Epithelial cell of prostate (primary cell): Measurements from ENCODE around the gene CDH13.
A peak's percentile ranks its signal among the peaks of the same experiment; 100 is the strongest.

ENCODE experiments used
- DNase-seq: peaks from one replicate; pipeline ENCODE4 v3.0.0-alpha.2; 2011; ENCODE audit warnings: low read depth, low spot score
- H3K27ac ChIP-seq: fragments of 450-650 bp; 2 replicates; pipeline ENCODE4 v1.5.1; 2017; ENCODE audit warnings: mild to moderate bottlenecking

Gene CDH13

GRCh38 chr16:83066011-83066410 lies 439.2 kb downstream of the CDH13 start:
- H3K27ac ChIP-seq, result no peak overlapping the region
- DNase-seq, result no peak

- H3K27ac ChIP-seq, result no peak overlapping the region
- DNase-seq, result no peak
Observed at GRCh38 chr16:83066881-83067280, 440.1 kb downstream of the CDH13 start.

DNA sequence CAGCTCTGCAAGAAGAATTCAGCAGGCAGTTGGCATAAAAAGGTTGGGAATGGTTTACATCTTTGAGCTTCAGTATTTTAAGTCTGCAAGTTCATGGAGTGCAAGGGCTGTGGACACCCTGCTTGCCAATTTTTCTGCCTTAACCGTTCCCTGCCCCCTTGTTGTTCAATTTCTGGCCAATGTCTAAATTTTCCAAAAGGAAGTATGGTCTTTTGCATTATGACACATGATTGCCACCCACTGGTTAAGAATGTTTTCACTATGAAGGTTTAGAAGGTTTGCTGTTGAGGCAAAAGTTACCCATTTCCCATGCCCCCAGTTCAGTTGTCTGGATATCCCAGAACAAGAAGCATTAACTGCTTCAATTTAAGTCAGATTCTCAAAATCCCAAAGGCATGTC lies 441.9 kb downstream of the CDH13 start:
- no peak for DNase-seq
- no peak overlapping the region for H3K27ac ChIP-seq

DNA sequence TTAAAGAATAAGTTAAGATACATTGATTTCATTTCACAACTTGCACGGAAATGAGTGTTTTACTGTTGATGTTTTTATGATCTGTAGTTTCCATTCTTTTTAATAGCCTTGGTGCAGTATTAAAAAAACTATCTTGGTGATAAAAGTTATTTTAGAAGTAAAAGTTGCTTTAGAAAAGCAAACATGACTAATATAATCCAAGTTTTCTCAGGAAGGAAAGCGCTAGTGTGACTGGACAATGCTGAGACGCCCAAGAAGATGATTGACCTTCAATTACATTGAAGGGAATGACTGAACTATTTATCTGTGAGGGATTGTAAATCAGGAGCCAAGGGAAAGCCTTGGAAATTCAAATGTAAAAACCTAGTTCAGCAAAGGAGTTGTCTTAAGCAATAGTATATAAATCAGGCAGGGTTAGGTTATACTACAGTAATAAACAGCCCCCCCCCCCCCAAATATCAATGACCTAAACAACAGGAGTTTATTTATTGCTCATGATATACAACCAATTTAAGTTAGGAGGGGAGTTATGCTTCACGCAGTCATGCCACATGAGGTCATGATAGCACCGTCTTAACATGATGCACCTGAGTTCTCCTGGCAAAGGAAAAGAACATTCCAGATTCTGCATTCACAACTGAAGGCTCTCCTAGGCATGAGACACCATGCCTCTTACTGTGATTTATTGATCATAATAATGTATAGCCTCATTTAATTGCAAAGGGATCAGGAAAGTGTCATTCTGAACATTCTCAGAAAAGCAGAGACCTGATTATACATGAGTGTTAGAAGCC lies 443.8 kb downstream of the CDH13 start:
- no peak overlapping the region for H3K27ac ChIP-seq
- DNase-seq, result no peak

- H3K27ac ChIP-seq, result no peak overlapping the region
- DNase-seq, result no peak
Observed at GRCh38 chr16:83075956-83076355, 449.2 kb downstream of the CDH13 start.

- H3K27ac ChIP-seq, result no peak overlapping the region
- no peak for DNase-seq
Observed at GRCh38 chr16:83083361-83083760, 456.6 kb downstream of the CDH13 start.

DNA sequence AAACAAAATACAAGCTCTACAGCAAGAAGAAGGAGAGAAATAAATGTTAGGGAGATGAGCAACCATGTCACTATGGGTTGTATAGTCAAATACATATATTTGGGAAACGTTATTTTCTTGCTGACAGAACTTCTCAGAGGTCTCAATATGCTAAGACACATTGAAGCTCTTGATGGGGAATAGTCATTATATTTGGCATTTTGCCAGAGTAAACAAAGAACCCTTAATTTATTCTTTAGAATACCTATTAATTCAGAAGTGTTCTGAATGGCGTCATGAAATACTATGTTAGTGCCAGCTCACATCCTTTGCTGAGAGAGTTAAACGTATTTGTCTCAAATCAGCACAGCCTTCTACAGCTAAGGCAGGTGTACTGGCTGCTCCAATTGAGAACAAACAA lies 458.9 kb downstream of the CDH13 start:
- H3K27ac ChIP-seq, result no peak overlapping the region
- DNase-seq, result no peak

DNA sequence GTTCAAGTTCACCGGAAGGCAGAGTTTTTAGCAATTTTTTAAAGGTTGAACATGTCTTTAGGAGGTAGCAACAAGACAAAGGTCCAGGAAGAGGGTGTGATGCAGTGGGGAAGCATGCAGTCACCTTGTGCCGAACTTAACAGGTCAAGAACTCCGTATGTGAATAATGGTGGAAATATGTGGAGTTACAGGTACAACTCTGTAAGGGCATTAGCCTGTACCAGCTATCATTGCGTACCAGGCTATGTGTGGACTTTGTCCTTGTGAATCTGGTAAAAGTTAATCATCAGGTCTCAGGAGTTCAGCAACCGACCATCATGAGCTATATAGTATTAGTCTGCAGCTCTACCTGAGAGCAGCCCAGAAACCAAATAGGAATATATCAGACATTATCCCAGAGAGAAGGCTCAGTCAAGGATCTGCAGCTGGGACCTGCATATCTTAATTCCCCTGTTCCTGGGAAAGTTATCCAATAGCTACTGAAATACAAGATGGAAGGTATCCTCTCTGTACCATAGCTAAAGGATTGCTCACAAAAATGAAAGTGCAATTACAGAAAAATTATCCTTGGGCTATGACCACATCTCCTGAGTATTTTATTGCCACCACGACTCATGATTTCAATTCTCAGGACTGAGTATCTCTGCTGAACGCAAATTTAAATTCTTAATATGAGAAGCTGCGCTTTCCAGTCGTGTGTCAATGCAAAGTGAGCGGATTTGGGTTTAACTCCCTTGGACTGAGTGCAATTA lies 469.3 kb downstream of the CDH13 start:
- H3K27ac ChIP-seq, result peak overlapping the region; percentile 54
- peak; percentile 55 for DNase-seq

- no peak overlapping the region for H3K27ac ChIP-seq
- DNase-seq, result no peak
Observed at GRCh38 chr16:83098536-83098935, 471.8 kb downstream of the CDH13 start.

DNA sequence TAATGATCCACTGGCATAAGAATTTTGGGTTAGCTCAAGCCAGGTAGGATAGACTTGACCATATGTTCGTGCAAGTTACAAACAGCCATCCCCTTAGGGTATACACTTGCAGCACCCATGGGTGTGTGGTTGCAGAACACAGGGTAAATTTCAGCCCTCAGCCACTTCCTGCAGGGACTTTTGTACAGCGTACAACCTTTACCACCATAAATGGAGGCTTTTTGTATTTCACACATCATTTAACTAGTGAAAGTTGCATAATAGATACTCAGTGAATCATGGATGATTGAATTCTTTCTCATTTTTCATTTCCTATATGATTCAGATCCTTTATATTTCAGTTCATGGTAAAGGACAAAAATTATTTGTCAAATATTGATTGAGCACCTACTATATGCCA lies 473.9 kb downstream of the CDH13 start:
- H3K27ac ChIP-seq, result peak overlapping the region; percentile 56
- peak; percentile 61 for DNase-seq

DNA sequence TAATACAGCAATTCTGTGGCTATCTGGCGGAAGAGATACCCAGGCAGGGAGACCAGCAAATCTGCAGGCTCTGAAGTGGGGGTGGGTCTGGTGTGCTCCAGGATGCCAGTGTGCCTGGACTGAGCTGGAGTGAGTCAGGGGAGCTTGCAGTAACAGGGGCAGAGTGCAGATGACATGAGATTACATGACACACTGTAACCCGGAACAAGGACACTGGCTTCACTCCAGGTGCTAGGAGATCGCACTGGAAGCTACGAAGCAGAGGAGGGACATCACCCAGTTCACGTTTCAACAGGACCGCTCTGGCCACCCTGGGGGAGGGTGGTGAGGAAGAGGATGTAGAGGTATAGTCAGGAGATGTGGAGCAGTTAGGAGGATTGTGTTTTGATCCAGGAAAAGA lies 475.6 kb downstream of the CDH13 start:
- no peak for DNase-seq

DNA sequence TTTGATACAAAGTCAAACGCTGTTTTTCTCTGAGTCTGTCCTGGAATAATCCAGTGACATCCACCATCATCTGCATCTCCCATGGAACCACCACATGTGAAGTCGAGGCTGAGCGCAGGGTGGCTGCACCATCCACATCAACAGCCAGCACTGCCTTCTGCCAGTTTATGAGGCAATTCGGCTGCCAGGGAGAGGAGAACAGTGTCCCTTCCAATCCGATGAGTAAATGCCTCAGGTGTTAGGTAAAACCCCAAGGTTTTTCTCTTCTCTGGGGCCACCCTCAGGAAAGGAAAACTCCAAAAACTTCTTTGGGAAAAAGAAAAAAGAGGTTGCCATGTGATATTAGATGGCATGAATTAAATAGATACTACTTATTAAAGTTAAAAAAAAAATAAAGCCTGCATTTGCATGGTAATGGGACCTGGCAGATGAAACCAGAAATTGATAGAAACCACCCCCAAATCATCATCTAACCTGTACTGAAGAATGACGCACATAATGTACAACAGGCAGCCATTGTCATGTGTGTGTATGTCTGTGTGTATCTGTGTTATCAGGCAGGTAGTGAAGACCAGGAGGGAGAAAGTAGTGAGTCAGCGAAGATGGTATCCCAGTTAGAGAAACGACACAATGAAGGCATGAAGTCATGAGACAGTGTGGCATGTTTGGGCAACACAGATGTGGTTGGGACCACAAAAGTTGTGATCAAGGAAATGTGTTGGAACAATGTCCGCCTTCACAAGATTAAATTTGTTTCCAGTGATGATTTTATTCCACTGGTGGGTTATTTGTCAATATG lies 478.7 kb downstream of the CDH13 start:
- H3K27ac ChIP-seq, result peak overlapping the region; percentile 57
- DNase-seq, result peak; percentile 91

More for the DNA sequence above, 475.6 kb downstream of the CDH13 start:
- no peak overlapping the region for H3K27ac ChIP-seq

GRCh38 chr16:83109490-83110125 lies 482.8 kb downstream of the CDH13 start:
- no peak for DNase-seq
- H3K27ac ChIP-seq, result no peak overlapping the region

DNA sequence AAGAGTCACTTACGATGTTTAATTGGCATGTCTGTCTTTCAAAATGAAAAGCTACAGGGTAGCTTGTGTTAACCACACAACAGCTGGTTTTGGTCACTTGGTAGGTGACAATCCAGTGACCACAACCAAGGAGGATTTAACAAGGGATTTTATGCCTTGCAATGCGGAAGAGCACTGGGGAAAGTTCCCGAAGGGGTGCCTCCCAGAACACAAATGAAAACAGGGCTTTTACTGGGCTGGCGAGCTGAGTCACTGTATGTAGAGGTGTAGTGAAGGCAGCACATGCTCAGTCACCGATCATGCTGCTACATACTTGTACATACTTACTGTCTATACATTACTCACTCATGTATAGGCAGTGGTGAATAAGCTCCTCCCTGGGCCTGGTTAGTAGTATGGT lies 483.5 kb downstream of the CDH13 start:
- H3K27ac ChIP-seq, result no peak overlapping the region
- no peak for DNase-seq

DNA sequence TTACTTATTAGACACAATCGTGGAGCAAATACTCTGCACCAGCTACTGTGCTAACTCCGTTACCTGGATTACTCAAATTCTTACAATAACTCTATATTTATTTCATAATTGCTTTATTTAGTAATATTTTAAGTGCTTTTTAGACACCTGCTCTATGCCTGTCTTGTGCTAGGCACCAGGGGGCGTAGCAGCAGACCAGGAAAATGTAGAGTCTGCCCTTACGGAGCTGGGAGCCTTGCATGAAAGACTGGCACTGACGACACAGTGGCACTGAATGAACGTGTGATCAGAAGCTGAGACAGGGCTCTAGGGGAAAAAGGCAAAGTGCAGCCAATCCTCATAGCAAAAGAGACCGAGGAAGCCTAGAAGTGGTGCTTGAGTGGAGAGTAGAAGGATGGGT lies 486.5 kb downstream of the CDH13 start:
- no peak for DNase-seq
- no peak overlapping the region for H3K27ac ChIP-seq

DNA sequence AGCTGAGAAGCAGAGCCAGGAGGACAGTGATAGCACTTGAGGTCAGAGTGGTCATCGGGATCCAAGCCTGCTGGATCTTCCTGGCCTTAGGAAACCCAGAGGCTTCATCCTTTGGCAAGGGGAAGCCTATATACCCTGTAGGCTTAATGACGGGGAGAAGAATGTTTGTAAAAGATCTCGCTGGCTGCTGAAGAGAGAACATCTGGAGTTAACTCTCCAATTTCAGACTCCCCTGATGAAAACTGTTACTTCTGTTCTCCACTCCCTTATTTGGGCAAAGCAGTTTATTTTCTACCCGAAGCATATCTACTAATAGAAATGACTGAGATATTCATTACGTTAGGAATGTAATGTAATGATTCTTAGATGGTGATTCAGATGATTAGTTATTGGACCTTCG lies 487.0 kb downstream of the CDH13 start:
- no peak overlapping the region for H3K27ac ChIP-seq
- DNase-seq, result no peak

GRCh38 chr16:83115491-83116232 lies 488.9 kb downstream of the CDH13 start:
- DNase-seq, result no peak
- no peak overlapping the region for H3K27ac ChIP-seq

DNA sequence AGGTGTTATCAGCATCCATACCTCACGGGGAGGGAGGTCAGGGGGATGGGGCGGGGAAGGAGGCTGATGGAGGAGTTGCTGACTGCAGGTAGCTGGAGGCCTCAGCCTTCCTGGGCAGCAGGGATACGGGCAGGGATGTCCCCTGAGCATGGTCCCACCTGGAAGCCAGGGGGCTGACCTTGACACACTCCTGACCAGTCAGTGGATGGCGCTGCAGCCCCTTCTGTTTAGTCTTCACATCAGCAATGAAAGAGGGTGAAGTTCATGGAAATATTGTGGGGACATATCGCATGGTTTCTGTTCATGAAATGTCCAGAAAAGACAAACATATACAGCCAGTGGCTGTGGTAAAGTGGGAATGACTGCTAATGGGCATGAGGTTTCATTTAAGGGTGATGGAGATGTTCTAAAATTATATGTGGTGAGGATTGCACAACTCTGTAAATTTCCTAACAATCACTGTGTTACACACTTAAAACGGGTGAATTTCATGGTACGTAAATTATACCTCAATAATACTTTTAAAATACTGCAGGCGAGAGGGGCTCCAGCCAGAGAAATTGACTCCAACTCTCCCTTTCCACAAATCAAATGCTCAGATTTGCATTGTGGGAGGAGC lies 489.6 kb downstream of the CDH13 start:
- DNase-seq, result no peak
- no peak overlapping the region for H3K27ac ChIP-seq

GRCh38 chr16:83117810-83118209 lies 491.0 kb downstream of the CDH13 start:
- no peak overlapping the region for H3K27ac ChIP-seq
- DNase-seq, result no peak
